H1 (cell line): ENCODE results near the gene TMSB15C. TPM values are rescaled to one million over a fixed set of nuclear protein-coding genes. Genes with fewer than 3 reads are reported as not detected.

Source experiments
- CTCF ChIA-PET: fragments of 300-600 bp; sonication (Branson Sonifier 250); formaldehyde crosslinking; loops from one replicate; lab custom pipeline; 2021; ENCODE audit not compliant: partially characterized antibody; lab: Charles Lee
- POLR2A ChIA-PET: fragments of 300-600 bp; sonication (Branson Sonifier 250); formaldehyde crosslinking; loops from one replicate; lab custom pipeline; 2021; ENCODE audit warnings: inconsistent platforms; ENCODE audit not compliant: partially characterized antibody; lab: Charles Lee
- DNase-seq, 2 experiments: peaks; one replicate each; pipeline versions ENCODE4 v3.0.0 to v3.0.0-alpha.2; 2010 to 2022; ENCODE audit warnings: low spot score in 2 of 2, low read depth in 1 of 2, mixed read lengths in 1 of 2
- FAIRE-seq: peaks from 2 replicates; lab custom pipeline; 2011; peaks lifted over from hg19 to GRCh38; lab: Jason Lieb, UNC
- H2AFZ ChIP-seq: 2 replicates; pipeline ENCODE4 v1.8.1; 2012; ENCODE audit warnings: low read length, inconsistent platforms
- H2AK5ac ChIP-seq: 2 replicates; pipeline ENCODE4 v1.6.1; 2013; ENCODE audit warnings: low read depth, low read length
- H2BK120ac ChIP-seq: replicated peaks from 2 replicates; pipeline ENCODE3; 2013; ENCODE audit warnings: low read depth, low read length, inconsistent platforms
- H2BK12ac ChIP-seq: 2 replicates; pipeline ENCODE4 v1.6.1; 2013; ENCODE audit warnings: low read depth, low read length
- H2BK15ac ChIP-seq: 2 replicates; pipeline ENCODE4 v1.6.1; 2013; ENCODE audit warnings: low read length
- H2BK20ac ChIP-seq: 2 replicates; pipeline ENCODE4 v1.6.1; 2013; ENCODE audit warnings: low read length
- H2BK5ac ChIP-seq: 2 replicates; pipeline ENCODE4 v1.6.1; 2013; ENCODE audit warnings: low read depth, low read length
- H3K14ac ChIP-seq: 2 replicates; pipeline ENCODE4 v1.6.1; 2013; ENCODE audit warnings: inconsistent platforms; ENCODE audit not compliant: insufficient read length
- H3K18ac ChIP-seq: 2 replicates; pipeline ENCODE4 v1.6.1; 2013; ENCODE audit warnings: low read length; ENCODE audit errors: extremely low read depth
- H3K23ac ChIP-seq: 2 replicates; pipeline ENCODE4 v1.6.1; 2013; ENCODE audit warnings: inconsistent platforms; ENCODE audit not compliant: insufficient read length
- H3K23me2 ChIP-seq: 2 replicates; pipeline ENCODE4 v1.6.1; 2013; ENCODE audit warnings: low read depth, low read length
- H3K27ac ChIP-seq: 2 replicates; pipeline ENCODE4 v1.6.1; 2011; ENCODE audit warnings: low read depth, low read length, inconsistent platforms
- H3K27me3 ChIP-seq, 4 experiments: replicated peaks in 1 of 4; 1 replicate in 1 of 4; 2 replicates in 3 of 4; pipeline versions ENCODE4 v1.6.1 to v1.8.1; 2011 to 2013; ENCODE audit warnings: low read length in 3 of 4, mild to moderate bottlenecking in 3 of 4, inconsistent platforms in 2 of 4, mixed read lengths in 2 of 4, moderate library complexity in 1 of 4; ENCODE audit not compliant: control insufficient read depth in 3 of 4, insufficient read depth in 3 of 4; ENCODE audit errors: extremely low read depth in 1 of 4
- H3K36me3 ChIP-seq, 4 experiments: 2 replicates each; pipeline versions ENCODE4 v1.6.1 to v1.8.1; 2011 to 2013; ENCODE audit warnings: mild to moderate bottlenecking in 4 of 4, low read length in 3 of 4, moderate library complexity in 2 of 4, control low read depth in 1 of 4, inconsistent platforms in 1 of 4; ENCODE audit not compliant: insufficient read depth in 4 of 4, control insufficient read depth in 2 of 4
- H3K4ac ChIP-seq: replicated peaks from 2 replicates; pipeline ENCODE3; 2013; ENCODE audit warnings: low read length, low read depth, mixed read lengths, inconsistent platforms; ENCODE audit not compliant: insufficient read length
- H3K4me1 ChIP-seq, 4 experiments: replicated peaks in 1 of 4; 1 replicate in 1 of 4; 2 replicates in 3 of 4; pipeline versions ENCODE4 v1.6.1 to v1.8.1; 2011 to 2013; ENCODE audit warnings: low read length in 3 of 4, inconsistent platforms in 2 of 4, mixed read lengths in 1 of 4; ENCODE audit not compliant: insufficient read depth in 4 of 4, control insufficient read depth in 3 of 4
- H3K4me2 ChIP-seq, 2 experiments: 2 replicates each; pipeline versions ENCODE4 v1.6.1 to v1.8.1; 2011 to 2013; ENCODE audit warnings: low read depth in 2 of 2, low read length in 2 of 2, control low read depth in 1 of 2, inconsistent platforms in 1 of 2, mild to moderate bottlenecking in 1 of 2; ENCODE audit not compliant: insufficient read depth in 1 of 2
- H3K4me3 ChIP-seq, 4 experiments: fragments of 200-600, 300-600 bp in 1 of 4; sonication (generic), shearing (Covaris generic), sonication (Bioruptor Twin) in 1 of 4; 2 replicates each; pipeline versions ENCODE4 v1.5.1 to v1.8.1; 2011 to 2016; ENCODE audit warnings: low read length in 4 of 4, low read depth in 3 of 4, control low read depth in 2 of 4, inconsistent platforms in 2 of 4, mild to moderate bottlenecking in 2 of 4, mixed read lengths in 1 of 4, moderate library complexity in 1 of 4; ENCODE audit not compliant: insufficient read depth in 2 of 4; ENCODE audit errors: extremely low read depth in 1 of 4
- H3K56ac ChIP-seq: replicated peaks from 2 replicates; pipeline ENCODE3; 2013; ENCODE audit warnings: low read depth, mild to moderate bottlenecking, mixed read lengths, low read length, inconsistent platforms; ENCODE audit not compliant: insufficient read length
- H3K79me1 ChIP-seq: 2 replicates; pipeline ENCODE4 v1.6.1; 2013; ENCODE audit warnings: low read depth, low read length, control low read depth
- H3K79me2 ChIP-seq, 2 experiments: 2 replicates each; pipeline versions ENCODE4 v1.6.1 to v1.8.1; 2012 to 2013; ENCODE audit warnings: low read length in 2 of 2, mild to moderate bottlenecking in 2 of 2, inconsistent platforms in 1 of 2; ENCODE audit not compliant: insufficient read depth in 2 of 2, control insufficient read depth in 1 of 2
- H3K9ac ChIP-seq, 4 experiments: replicated peaks in 1 of 4; 1 replicate in 1 of 4; 2 replicates in 3 of 4; pipeline versions ENCODE4 v1.6.1 to v1.8.1; 2011 to 2013; ENCODE audit warnings: low read depth in 3 of 4, low read length in 3 of 4, control low read depth in 2 of 4, mild to moderate bottlenecking in 2 of 4, moderate library complexity in 2 of 4, inconsistent platforms in 1 of 4; ENCODE audit errors: extremely low read depth in 1 of 4
- H3K9me3 ChIP-seq, 2 experiments: 2 replicates each; pipeline versions ENCODE4 v1.6.1 to v1.8.1; 2012 to 2013; ENCODE audit warnings: mild to moderate bottlenecking in 2 of 2, moderate library complexity in 2 of 2, control low read depth in 1 of 2, inconsistent platforms in 1 of 2, low read depth in 1 of 2, low read length in 1 of 2, mixed read lengths in 1 of 2; ENCODE audit not compliant: insufficient read depth in 2 of 2
- H4K20me1 ChIP-seq, 2 experiments: replicated peaks in 1 of 2; 2 replicates each; pipeline versions ENCODE3 to v1.8.1; 2011 to 2013; ENCODE audit warnings: inconsistent platforms in 2 of 2, low read length in 2 of 2, mild to moderate bottlenecking in 1 of 2; ENCODE audit not compliant: insufficient read depth in 2 of 2, control insufficient read depth in 1 of 2
- H4K5ac ChIP-seq: 2 replicates; pipeline ENCODE4 v1.6.1; 2013; ENCODE audit warnings: low read length, low read depth, mixed read lengths, inconsistent platforms; ENCODE audit not compliant: insufficient read length
- H4K8ac ChIP-seq: 2 replicates; pipeline ENCODE4 v1.8.0; 2013; ENCODE audit warnings: mild to moderate bottlenecking, moderate library complexity, low read length, inconsistent platforms; ENCODE audit not compliant: insufficient read depth; ENCODE audit errors: extremely low read depth
- H4K91ac ChIP-seq: replicated peaks from 2 replicates; pipeline ENCODE3; 2013; ENCODE audit warnings: low read length, mixed read lengths, inconsistent platforms; ENCODE audit not compliant: insufficient read length
- CREB1 ChIP-seq: IDR thresholded peaks from 2 replicates; pipeline ENCODE4 v1.6.1; 2012; ENCODE audit warnings: inconsistent platforms
- KDM1A ChIP-seq: fragments of 200-600, 300-600 bp; sonication (generic); IDR thresholded peaks from 2 replicates; pipeline ENCODE4 v1.7.1; 2016; ENCODE audit warnings: mild to moderate bottlenecking, low read length, borderline replicate concordance
- TCF12 ChIP-seq: IDR thresholded peaks from 2 replicates; pipeline ENCODE4 v1.6.1; 2011; ENCODE audit warnings: low read depth, mild to moderate bottlenecking, low read length
- YY1 ChIP-seq: IDR thresholded peaks from 2 replicates; pipeline ENCODE4 v1.6.1; 2011; ENCODE audit warnings: low read depth, mild to moderate bottlenecking, low read length
- WGBS, 2 experiments: shearing (Covaris generic) in 1 of 2; methylation state at CpG; one replicate each; pipeline versions ENCODE4 v1.1.6 to v1.1.7; 2013 to 2015; ENCODE audit warnings: low lambda C conversion rate in 2 of 2, mixed read lengths in 2 of 2, inconsistent platforms in 1 of 2, low coverage in 1 of 2, missing lambda C conversion rate in 1 of 2; ENCODE audit not compliant: insufficient replicate concordance in 2 of 2, insufficient coverage in 1 of 2, insufficient read length in 1 of 2; ENCODE audit errors: extremely low coverage in 1 of 2, missing lambda C conversion rate in 1 of 2; 5-methylcytosine and 5-hydroxymethylcytosine counted together
- polyA plus RNA-seq, 7 experiments: library from polyadenylated mRNA; depleted of rRNA in 3 of 7; stranded (reverse) in 5 of 7; unstranded in 2 of 7; fragments of >200 nt in 5 of 7; fragments of 200-250 nt in 2 of 7; gene quantifications; 1 replicate in 5 of 7; 2 replicates in 1 of 7; 4 replicates in 1 of 7; pipeline versions ENCODE4 v1.2.1 to v1.2.3, GENCODE V29; 2011 to 2013; ENCODE audit warnings: missing spikeins in 2 of 7, mixed read lengths in 2 of 7
- total RNA-seq: library from RNA; stranded (reverse); fragmentation: NEBNext Ultra II Directional; extraction: Animal tissue kit (Norgen Biotek cat#: 25700); gene quantifications from 2 replicates; pipeline ENCODE4 v1.2.1, GENCODE V29; 2021

Gene TMSB15C
- total and polyA plus RNA-seq, 2 of the 8 experiments (the other 6 are each of a cell fraction or from before 2014, with no cell fraction given): 1.5 to 2.6 TPM

- 87% methylated on average over 3 of the region's 13 CpGs; no CpG with 5 or more reads in 1 of the 2 experiments for WGBS, 2 experiments
- H4K20me1 ChIP-seq: no peaks in the 10 kb centered on the region
- no peak overlapping the region for H3K4ac ChIP-seq
- H3K4me1 ChIP-seq: no peaks in the 10 kb centered on the region
- no peak overlapping the region for H2AFZ ChIP-seq
- no peak overlapping the region for H3K14ac ChIP-seq
- no peak overlapping the region for H2BK120ac ChIP-seq
- no peak overlapping the region for H2AK5ac ChIP-seq
- FAIRE-seq (no peak), DNase-seq (no peak)
- H2BK12ac ChIP-seq: no peak overlapping the region
- no peaks in the 10 kb centered on the region for H3K36me3 ChIP-seq
- no peaks in the 10 kb centered on the region for H3K9me3 ChIP-seq
- H3K4me2 ChIP-seq: no peak overlapping the region
- H3K23me2 ChIP-seq: no peaks in the 10 kb centered on the region
- no peak overlapping the region for H3K9ac ChIP-seq
- no peak overlapping the region for H3K18ac ChIP-seq
- H2BK15ac ChIP-seq: no peak overlapping the region
- H3K79me1 ChIP-seq: no peaks in the 10 kb centered on the region
- no peak overlapping the region for H3K23ac ChIP-seq
- H4K5ac ChIP-seq: no peak overlapping the region
- no peak overlapping the region for H3K56ac ChIP-seq
- H2BK20ac ChIP-seq: no peak overlapping the region
- ChIA-PET CTCF (no interaction called here), POLR2A (no interaction called here)
- no peak overlapping the region for H3K4me3 ChIP-seq
- no peaks in the 10 kb centered on the region for H3K79me2 ChIP-seq
- no peak overlapping the region for H2BK5ac ChIP-seq
- H3K27me3 ChIP-seq: no peaks in the 10 kb centered on the region
- no peak overlapping the region for H3K27ac ChIP-seq
- no peak overlapping the region for H4K8ac ChIP-seq
- H4K91ac ChIP-seq: no peak overlapping the region
- TF ChIP-seq CREB1 (no peak), TCF12 (no peak), KDM1A (no peak), YY1 (no peak)
Measured at GRCh38 chrX:104047171-104047570, 28.9 kb downstream of the TMSB15C start.
